OCI-LY7 (cell line): ENCODE data around the gene NUP50.
A peak's percentile ranks its signal among the peaks of the same experiment; 100 is the strongest.

ENCODE experiments used
- CTCF ChIP-seq: fragments of 200-600 bp; sonication (generic); conservative IDR thresholded peaks from 2 replicates; pipeline ENCODE4 v1.5.1; 2014; ENCODE audit warnings: mild to moderate bottlenecking, antibody characterized with exemption, low read length, moderate library complexity, mixed read lengths
- EZH2phosphoT487 ChIP-seq: fragments of 200-600 bp; sonication (generic); IDR thresholded peaks from 2 replicates; pipeline ENCODE4 v1.6.1; 2018; ENCODE audit warnings: low read depth, borderline replicate concordance, mild to moderate bottlenecking, mixed run types, antibody characterized with exemption, low read length, moderate library complexity, mixed read lengths

DNA sequence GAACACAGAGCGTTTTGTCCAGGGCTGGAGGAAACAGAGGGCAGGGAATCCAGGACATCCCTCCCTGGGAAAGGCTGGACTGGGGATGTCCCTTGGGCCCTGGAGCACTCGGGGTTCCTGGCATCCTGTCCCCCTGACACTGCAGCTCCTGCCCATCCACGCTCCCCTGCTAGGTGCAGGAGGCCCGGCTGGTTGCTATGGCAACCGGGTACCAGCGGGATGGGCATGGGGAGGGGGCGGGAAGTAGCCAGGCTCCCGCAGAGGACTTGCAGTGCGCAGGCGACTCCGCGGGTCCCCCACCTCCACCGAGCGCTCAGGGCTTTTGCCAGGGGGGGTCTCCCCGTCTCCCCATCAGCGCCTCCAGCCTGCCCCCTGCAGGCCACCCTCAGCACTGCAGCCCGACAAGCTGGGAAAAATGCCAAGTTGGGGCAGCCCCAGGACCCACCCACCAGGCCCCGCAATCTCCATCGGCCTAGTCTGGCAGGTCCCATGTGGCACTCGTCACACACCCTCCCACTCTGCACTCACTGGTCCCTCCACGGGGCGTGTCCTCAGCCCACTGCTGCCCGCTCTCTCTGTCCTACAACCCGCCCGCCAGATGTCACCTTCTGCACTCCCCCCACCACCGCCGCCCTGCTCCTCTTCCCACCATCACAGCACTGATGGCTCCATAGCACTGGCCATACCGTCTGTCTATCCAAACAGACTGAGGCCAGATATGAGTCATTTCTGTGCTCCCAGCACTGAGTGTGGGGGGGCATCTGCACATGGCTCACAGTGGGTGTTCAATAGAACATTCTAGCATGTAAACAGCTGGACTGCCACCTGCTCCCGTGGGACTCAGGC lies 45.5 kb downstream of the NUP50 start:
- TF ChIP-seq CTCF (peak; percentile 83), EZH2phosphoT487 (no peak)
